IMR-90 (cell line): ENCODE data around the gene TCF20. TPM values are rescaled to one million over a fixed set of nuclear protein-coding genes. Genes with fewer than 3 reads are reported as not detected.

Experiments used
- ATAC-seq: fragments of 200-7000 bp; cut with Tn5 transposase; 2 replicates; pipeline ENCODE4 v1.9.1; 2020; ENCODE audit warnings: low read depth, mild to moderate bottlenecking, moderate library complexity
- BruUV-seq: library from RNA; stranded (reverse); fragments of 400-500 nt; replicated peaks from 2 replicates; lab custom pipeline; 2021; lab: Mats Ljungman, UMichigan
- CTCF ChIA-PET: fragments of 300-600 bp; formaldehyde crosslinking; extraction: SDS; loops from one replicate; lab custom pipeline; 2021; ENCODE audit warnings: antibody characterized with exemption; lab: Yijun Ruan, JAX
- POLR2A ChIA-PET: fragments of 300-600 bp; sonication (Branson Sonifier 250); formaldehyde crosslinking; loops from one replicate; lab custom pipeline; 2022; ENCODE audit warnings: antibody characterized with exemption; ENCODE audit not compliant: unreplicated experiment; lab: Charles Lee
- DNase-seq: peaks from one replicate; pipeline ENCODE4 v3.0.0; 2013
- H2AFZ ChIP-seq: replicated peaks from 2 replicates; pipeline ENCODE3; 2013; ENCODE audit warnings: low read length, mild to moderate bottlenecking; ENCODE audit not compliant: poor library complexity
- H2AK5ac ChIP-seq: 2 replicates; pipeline ENCODE4 v1.6.1; 2013; ENCODE audit warnings: low read depth, low read length, inconsistent platforms
- H2AK9ac ChIP-seq: replicated peaks from 2 replicates; pipeline ENCODE3; 2013; ENCODE audit warnings: mild to moderate bottlenecking, low read depth, low read length, moderate library complexity; ENCODE audit not compliant: poor library complexity
- H2BK120ac ChIP-seq: 2 replicates; pipeline ENCODE4 v1.6.1; 2013; ENCODE audit warnings: low read depth, low read length, inconsistent platforms
- H2BK15ac ChIP-seq: 3 replicates; pipeline ENCODE4 v1.6.1; 2013; ENCODE audit warnings: low read depth, low read length, inconsistent platforms
- H2BK20ac ChIP-seq: 2 replicates; pipeline ENCODE4 v1.6.1; 2013; ENCODE audit warnings: low read depth, mild to moderate bottlenecking, inconsistent platforms, low read length, moderate library complexity
- H2BK5ac ChIP-seq: 2 replicates; pipeline ENCODE4 v1.6.1; 2013; ENCODE audit warnings: mild to moderate bottlenecking, low read depth, low read length, inconsistent platforms; ENCODE audit not compliant: poor library complexity, severe bottlenecking
- H3K14ac ChIP-seq: replicated peaks from 2 replicates; pipeline ENCODE4 v1.6.1; 2013; ENCODE audit warnings: low read depth, low read length, inconsistent platforms
- H3K18ac ChIP-seq: 2 replicates; pipeline ENCODE4 v1.6.1; 2013; ENCODE audit warnings: low read depth, low read length, control low read depth
- H3K23ac ChIP-seq: 2 replicates; pipeline ENCODE4 v1.6.1; 2013; ENCODE audit warnings: low read depth, low read length, inconsistent platforms
- H3K27ac ChIP-seq: 2 replicates; pipeline ENCODE4 v1.5.1; 2013; ENCODE audit warnings: mild to moderate bottlenecking, control low read depth, low read length; ENCODE audit not compliant: insufficient read depth
- H3K27me3 ChIP-seq: 2 replicates; pipeline ENCODE4 v1.6.1; 2013; ENCODE audit warnings: low read length; ENCODE audit not compliant: control insufficient read depth, insufficient read depth
- H3K36me3 ChIP-seq: 2 replicates; pipeline ENCODE4 v1.6.1; 2013; ENCODE audit warnings: low read length, mixed read lengths; ENCODE audit not compliant: control insufficient read depth, insufficient read depth
- H3K4ac ChIP-seq: 2 replicates; pipeline ENCODE4 v1.6.1; 2013; ENCODE audit warnings: low read depth, low read length, inconsistent platforms
- H3K4me1 ChIP-seq: 2 replicates; pipeline ENCODE4 v1.6.1; 2013; ENCODE audit warnings: low read length, mixed read lengths; ENCODE audit not compliant: control insufficient read depth, insufficient read depth
- H3K4me2 ChIP-seq: 2 replicates; pipeline ENCODE4 v1.6.1; 2013; ENCODE audit warnings: low read depth, mild to moderate bottlenecking, control low read depth, low read length, moderate library complexity
- H3K4me3 ChIP-seq: 2 replicates; pipeline ENCODE4 v1.5.1; 2013; ENCODE audit warnings: low read depth, mild to moderate bottlenecking, control low read depth, low read length, moderate library complexity; ENCODE audit not compliant: insufficient read depth
- H3K56ac ChIP-seq: 2 replicates; pipeline ENCODE4 v1.6.1; 2013; ENCODE audit warnings: low read length, inconsistent platforms; ENCODE audit not compliant: insufficient read depth; ENCODE audit errors: extremely low read depth
- H3K79me1 ChIP-seq, 2 experiments: 2 replicates each; pipeline ENCODE4 v1.6.1; 2013; ENCODE audit warnings: low read length in 2 of 2, inconsistent platforms in 1 of 2, low read depth in 1 of 2
- H3K9ac ChIP-seq: 2 replicates; pipeline ENCODE4 v1.6.1; 2013; ENCODE audit warnings: low read depth, low read length, control low read depth
- H3K9me1 ChIP-seq: 2 replicates; pipeline ENCODE4 v1.6.1; 2013; ENCODE audit warnings: low read length, inconsistent platforms; ENCODE audit not compliant: insufficient read depth
- H3K9me3 ChIP-seq: 2 replicates; pipeline ENCODE4 v1.6.1; 2013; ENCODE audit warnings: low read length; ENCODE audit not compliant: control insufficient read depth, insufficient read depth
- H4K20me1 ChIP-seq: 2 replicates; pipeline ENCODE4 v1.6.1; 2013; ENCODE audit warnings: low read length, inconsistent platforms; ENCODE audit not compliant: insufficient read depth
- H4K5ac ChIP-seq: 2 replicates; pipeline ENCODE4 v1.6.1; 2013; ENCODE audit warnings: mild to moderate bottlenecking, low read depth, low read length, control low read depth
- H4K8ac ChIP-seq, 2 experiments: 2 replicates each; pipeline ENCODE4 v1.6.1; 2013; ENCODE audit warnings: low read depth in 2 of 2, low read length in 2 of 2, control low read depth in 1 of 2, inconsistent platforms in 1 of 2
- H4K91ac ChIP-seq: 2 replicates; pipeline ENCODE4 v1.6.1; 2013; ENCODE audit warnings: low read depth, low read length, inconsistent platforms; ENCODE audit not compliant: insufficient read depth
- BHLHE40 ChIP-seq: fragments of 150-350 bp; IDR thresholded peaks from 2 replicates; pipeline ENCODE4 v1.6.1; 2016; ENCODE audit warnings: mild to moderate bottlenecking, low read depth, low read length
- CHD1 ChIP-seq: IDR thresholded peaks from 2 replicates; pipeline ENCODE4 v1.6.1; 2012; ENCODE audit warnings: low read depth, low read length, improper control_type of control experiment
- CTCF ChIP-seq: conservative IDR thresholded peaks from 2 replicates; pipeline ENCODE4 v1.5.1; 2012; ENCODE audit warnings: mild to moderate bottlenecking, low read depth, low read length, improper control_type of control experiment
- ELK1 ChIP-seq: fragments of 150-350 bp; IDR thresholded peaks from 2 replicates; pipeline ENCODE4 v1.6.1; 2016; ENCODE audit warnings: low read depth, mild to moderate bottlenecking, low read length, moderate library complexity, borderline replicate concordance
- FOS ChIP-seq: fragments of 150-350 bp; IDR thresholded peaks from 2 replicates; pipeline ENCODE4 v1.6.1; 2016; ENCODE audit warnings: low read depth, low read length
- MXI1 ChIP-seq: IDR thresholded peaks from 2 replicates; pipeline ENCODE4 v1.6.1; 2012; ENCODE audit warnings: low read depth, mild to moderate bottlenecking, low read length, moderate library complexity, borderline replicate concordance
- RAD21 ChIP-seq: IDR thresholded peaks from 2 replicates; pipeline ENCODE4 v1.6.1; 2012; ENCODE audit warnings: low read length, improper control_type of control experiment
- RCOR1 ChIP-seq: IDR thresholded peaks from 2 replicates; pipeline ENCODE4 v1.6.1; 2012; ENCODE audit warnings: mild to moderate bottlenecking, low read length, improper control_type of control experiment; ENCODE audit not compliant: insufficient replicate concordance
- SMC3 ChIP-seq: fragments of 150-350 bp; IDR thresholded peaks from 2 replicates; pipeline ENCODE4 v1.6.1; 2016; ENCODE audit warnings: low read depth, mild to moderate bottlenecking, antibody characterized with exemption, low read length, moderate library complexity
- WGBS, 2 experiments: methylation state at CpG; one replicate each; pipeline versions ENCODE4 v1.1.5 to v1.1.7; 2013; ENCODE audit warnings: missing lambda C conversion rate in 2 of 2; ENCODE audit not compliant: insufficient read length in 1 of 2; ENCODE audit errors: extremely low coverage in 2 of 2; 5-methylcytosine and 5-hydroxymethylcytosine counted together
- dilution Hi-C: fragments of 300-500 bp; cut with HindIII; formaldehyde crosslinking; loops from one replicate; pipeline ENCODE4 v1.14.3; 2018; ENCODE audit warnings: low sequenced_read_pairs; ENCODE audit not compliant: unreplicated experiment
- in situ Hi-C: fragments of 300-500 bp; cut with MboI; formaldehyde crosslinking; loops from 3 replicates; pipeline ENCODE4 v1.14.3; 2019; ENCODE audit warnings: low sequenced_read_pairs, inconsistent platforms, mixed read lengths
- intact Hi-C: fragments of 100-400 bp; cut with micrococcal nuclease; formaldehyde crosslinking; loops from 2 replicates; pipeline ENCODE4 v1.10.0; 2022
- polyA plus RNA-seq, 3 experiments: library from polyadenylated mRNA; depleted of rRNA; stranded (reverse); fragments of >200 nt; gene quantifications; 2 replicates each; pipeline ENCODE4 v1.2.3, GENCODE V29; 2012; ENCODE audit warnings: low replicate concordance in 1 of 3
- total RNA-seq: library from RNA; depleted of rRNA; stranded (reverse); fragments of >200 nt; gene quantifications from 2 replicates; pipeline ENCODE4 v1.2.3, GENCODE V29; 2012

TCF20 gene
- total and polyA plus RNA-seq, 2 of the 4 experiments (the other 2 are of a cell fraction): 8.9 to 23.7 TPM

GRCh38 chr22:42296883-42297282, 26.4 kb upstream of the TCF20 start:
- intact Hi-C loops: no loop called here
- dilution Hi-C loops: no loop called here
- CTCF ChIA-PET: no interaction called here

More at GRCh38 chr22:42296883-42297282, 26.4 kb upstream of the TCF20 start:
- Histone ChIP-seq H3K9ac (no peak overlapping the region), H3K27ac (no peak overlapping the region), H3K79me1 (no peaks in the 10 kb centered on the region), H2BK20ac (no peak overlapping the region), H3K18ac (no peak overlapping the region), H3K9me3 (no peaks in the 10 kb centered on the region), H2BK5ac (no peak overlapping the region), H3K23ac (no peak overlapping the region), H3K36me3 (no peaks in the 10 kb centered on the region), H4K91ac (no peak overlapping the region), H3K14ac (no peak overlapping the region), H3K4ac (no peak overlapping the region), H3K4me3 (no peak overlapping the region), H3K4me2 (no peak overlapping the region), H4K5ac (no peak overlapping the region), H2AK5ac (no peak overlapping the region), H3K56ac (no peak overlapping the region), H2AK9ac (no peak overlapping the region), H2AFZ (no peak overlapping the region), H2BK15ac (no peak overlapping the region), H3K27me3 (peaks cover 13% of the 10 kb centered on the region; the same call in 1 of the 2 replicates), H4K8ac (no peak overlapping the region), H2BK120ac (no peak overlapping the region), H4K20me1 (peaks cover 3% of the 10 kb centered on the region; the same call in 1 of the 2 replicates), H3K9me1 (no peaks in the 10 kb centered on the region), H3K4me1 (peaks cover 2% of the 10 kb centered on the region; the same call in 1 of the 2 replicates)
- no peak for ATAC-seq
- POLR2A ChIA-PET: no interaction called here
- in situ Hi-C loops: no loop called here
- WGBS, 2 experiments: 86% methylated on average over 3 of the region's 3 CpGs; no CpG with 5 or more reads in 1 of the 2 experiments
- DNase-seq: no peak
- TF ChIP-seq RCOR1 (no peak), BHLHE40 (no peak), CHD1 (no peak), CTCF (no peak), MXI1 (no peak), ELK1 (no peak), FOS (no peak), SMC3 (no peak), RAD21 (no peak)
- BruUV-seq: no TSS peak
